Measurements from ENCODE around the gene PIK3CD.
"Not testable (repeated sequence)": the region's sequence is repeated elsewhere in the genome, so short reads cannot be mapped to it uniquely, and the experiment has no call there.

The PIK3CD gene

DNA sequence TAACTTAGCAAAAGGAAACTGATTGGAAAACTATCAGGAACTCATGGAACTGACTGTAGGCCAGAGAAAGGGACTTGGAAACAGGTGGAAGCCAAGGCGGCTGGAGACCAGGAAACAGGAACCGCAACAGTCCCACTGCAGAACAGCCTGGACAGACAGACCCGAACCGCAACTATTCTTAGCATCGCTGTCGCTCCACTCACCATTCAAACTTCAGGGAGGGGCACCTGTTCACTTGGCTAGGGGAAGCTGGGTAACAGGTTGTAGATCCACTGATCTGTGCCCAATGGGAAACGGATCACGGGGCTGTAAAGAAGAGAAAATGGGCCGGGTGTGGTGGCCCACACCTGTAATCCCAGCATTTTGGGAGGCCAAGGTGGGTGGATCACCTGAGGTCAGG is 110.3 kb downstream of the PIK3CD start:
- in situ Hi-C loops (cut with HindIII; ENCODE audit: low sequenced_read_pairs) = no loop called here

DNA sequence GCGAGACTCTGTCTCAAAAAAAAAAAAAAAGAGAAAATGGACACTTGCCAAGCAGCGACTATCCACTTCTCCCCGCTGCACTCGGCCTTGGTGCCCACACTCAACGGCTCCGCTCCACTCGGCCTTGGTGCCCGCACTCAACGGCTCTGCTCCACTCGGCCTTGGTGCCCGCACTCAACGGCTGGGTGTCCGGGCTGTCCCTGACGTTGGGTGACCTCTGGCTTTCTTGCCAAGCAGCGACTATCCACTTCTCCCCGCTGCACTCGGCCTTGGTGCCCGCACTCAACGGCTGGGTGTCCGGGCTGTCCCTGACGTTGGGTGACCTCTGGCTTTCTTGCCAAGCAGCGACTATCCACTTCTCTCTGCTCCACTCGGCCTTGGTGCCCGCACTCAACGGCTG is 110.9 kb downstream of the PIK3CD start:
- in situ Hi-C loops (cut with HindIII; ENCODE audit: low sequenced_read_pairs) = not testable (repeated sequence)

DNA sequence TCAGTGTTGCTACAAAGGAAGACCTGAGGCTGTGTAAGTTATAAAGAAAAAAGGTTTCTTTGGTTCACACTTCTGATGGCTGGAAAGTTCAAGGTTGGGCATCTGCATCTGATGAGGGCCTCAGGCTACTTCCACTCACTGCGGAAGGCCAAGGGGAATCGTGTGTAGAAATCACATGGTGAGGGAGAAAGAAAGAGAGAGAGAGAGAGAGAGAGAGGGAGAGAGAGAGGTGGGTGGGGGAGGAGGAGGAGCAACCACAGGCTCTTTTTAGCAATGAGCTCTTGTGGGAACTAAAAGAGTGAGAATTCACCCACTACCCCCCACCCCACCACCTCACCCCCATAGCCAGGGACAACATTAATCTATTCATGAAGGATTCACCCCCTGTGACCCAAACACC is 112.4 kb downstream of the PIK3CD start:
- in situ Hi-C loops (cut with HindIII; ENCODE audit: low sequenced_read_pairs) = no loop called here

DNA sequence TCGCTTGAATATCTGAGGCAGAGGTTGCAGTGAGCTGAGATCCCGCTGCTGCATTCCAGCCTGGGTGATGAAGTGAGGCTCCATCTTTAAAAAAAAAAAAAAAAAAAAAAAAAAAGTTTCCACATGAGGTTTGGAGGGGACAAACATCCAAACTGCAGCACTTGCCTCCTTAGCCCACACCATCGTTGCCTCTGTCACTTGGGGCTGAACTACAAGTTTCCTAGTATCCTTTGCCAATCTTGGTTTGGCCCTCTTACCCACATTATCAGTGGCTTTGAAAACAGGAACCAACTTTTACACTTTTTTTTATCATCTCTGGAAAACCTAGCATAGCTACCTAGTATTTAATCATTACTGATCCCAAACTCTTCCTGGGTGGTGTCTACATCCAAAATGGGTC is 113.0 kb downstream of the PIK3CD start:
- in situ Hi-C loops (cut with HindIII; ENCODE audit: low sequenced_read_pairs) = no loop called here

DNA sequence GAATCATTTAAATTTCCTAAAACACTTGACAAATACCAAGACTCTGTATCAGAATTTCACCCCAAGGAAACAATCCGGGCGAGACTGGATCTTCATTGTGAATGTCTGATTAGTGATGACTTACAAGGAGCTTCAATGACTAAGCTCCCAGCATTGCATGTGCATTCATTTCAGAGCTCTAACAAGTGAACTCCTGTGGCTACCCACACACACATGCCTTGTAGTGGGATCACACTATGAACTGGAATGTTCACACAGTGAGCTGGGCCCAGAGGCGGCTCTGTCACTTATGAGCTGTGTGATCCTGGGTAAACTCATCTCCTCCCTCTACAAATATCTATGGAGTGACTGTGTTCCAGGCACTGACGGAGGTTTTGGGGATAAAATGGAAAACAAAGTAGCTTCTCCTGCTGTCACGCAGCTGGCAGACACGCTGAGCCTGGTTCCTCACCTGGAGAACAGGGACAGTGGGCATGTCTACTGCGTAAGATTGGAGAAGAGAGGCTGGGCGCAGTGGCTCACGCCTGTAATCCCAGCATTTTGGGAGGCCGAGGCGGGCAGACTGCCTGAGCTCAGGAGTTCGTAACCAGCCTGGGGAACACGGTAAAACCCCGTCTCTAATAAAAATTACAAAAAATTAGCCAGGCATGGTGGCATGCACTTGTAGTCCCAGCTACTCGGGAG is 115.4 kb downstream of the PIK3CD start:
- in situ Hi-C loops (cut with HindIII; ENCODE audit: low sequenced_read_pairs) = no loop called here

DNA sequence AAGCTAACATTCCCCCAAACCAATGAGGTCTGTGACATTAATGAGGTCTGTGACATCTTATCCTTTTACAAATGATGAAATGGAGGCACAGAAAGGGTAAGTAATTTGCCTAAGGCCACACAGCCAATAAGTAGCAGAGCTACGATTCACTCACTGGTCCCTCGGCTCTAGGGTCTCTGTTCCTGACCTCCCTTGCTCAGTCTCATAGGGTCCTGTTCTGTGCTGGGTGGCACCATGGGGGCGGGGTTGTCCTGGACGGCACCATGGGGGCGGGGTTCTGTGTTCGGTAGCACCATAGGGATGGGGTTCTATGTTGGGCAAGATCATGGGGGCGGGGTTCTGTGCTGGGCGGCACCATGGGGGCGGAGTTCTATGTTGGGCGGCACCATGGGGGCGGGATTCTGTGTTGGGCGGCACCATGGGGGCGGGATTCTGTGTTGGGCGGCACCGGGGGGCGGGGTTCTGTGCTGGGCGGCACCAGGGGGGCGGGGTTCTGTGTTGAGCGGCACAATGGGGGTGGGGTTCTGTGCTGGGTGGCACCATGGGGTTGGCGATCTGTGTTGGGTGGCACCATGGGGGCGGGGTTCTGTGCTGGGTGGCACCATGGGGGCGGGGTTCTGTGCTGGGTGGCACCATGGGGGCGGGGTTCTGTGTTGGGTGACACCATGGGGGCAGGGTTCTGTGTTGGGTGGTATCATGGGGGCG is 116.6 kb downstream of the PIK3CD start:
- in situ Hi-C loops (cut with HindIII; ENCODE audit: low sequenced_read_pairs) = no loop called here

DNA sequence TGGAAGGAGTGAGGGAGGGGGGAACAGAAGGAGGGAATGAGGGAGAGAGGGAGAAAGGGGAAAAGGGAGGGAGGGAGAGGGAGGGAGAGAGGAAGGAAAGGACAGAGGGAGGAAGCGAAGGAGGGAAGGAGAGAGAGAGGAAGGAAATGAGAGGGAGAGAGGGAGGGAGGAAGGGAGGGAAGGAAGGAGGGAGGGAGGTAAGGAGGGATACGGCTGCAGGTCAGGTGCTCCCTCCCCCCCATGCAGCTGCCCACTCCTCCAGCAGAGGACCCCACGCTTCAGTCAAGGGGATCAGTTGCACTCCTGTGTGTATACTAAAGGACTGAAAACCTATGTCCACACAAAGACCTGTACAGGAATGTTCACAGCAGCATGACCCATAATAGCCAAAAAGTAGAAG is 117.5 kb downstream of the PIK3CD start:
- in situ Hi-C loops (cut with HindIII; ENCODE audit: low sequenced_read_pairs) = no loop called here

DNA sequence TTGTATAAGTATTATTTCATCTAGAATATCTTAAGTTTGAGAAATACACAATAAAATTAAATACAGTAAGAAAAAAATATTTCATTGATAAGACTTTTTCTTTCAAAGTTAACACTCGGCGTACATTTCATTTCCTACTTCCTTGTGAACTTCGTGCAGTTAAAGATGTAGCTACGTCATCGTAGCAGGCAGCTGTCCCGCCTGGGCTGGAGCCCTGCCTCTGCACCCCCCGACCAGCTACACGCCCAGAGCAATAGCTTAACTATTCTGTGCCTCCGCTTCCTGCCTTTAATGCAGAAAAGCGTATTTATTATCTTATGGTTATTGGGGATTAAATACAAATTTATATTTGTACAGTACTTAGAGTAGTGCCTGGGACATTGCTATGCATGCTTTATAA is 118.8 kb downstream of the PIK3CD start:
- in situ Hi-C loops (cut with HindIII; ENCODE audit: low sequenced_read_pairs) = no loop called here

DNA sequence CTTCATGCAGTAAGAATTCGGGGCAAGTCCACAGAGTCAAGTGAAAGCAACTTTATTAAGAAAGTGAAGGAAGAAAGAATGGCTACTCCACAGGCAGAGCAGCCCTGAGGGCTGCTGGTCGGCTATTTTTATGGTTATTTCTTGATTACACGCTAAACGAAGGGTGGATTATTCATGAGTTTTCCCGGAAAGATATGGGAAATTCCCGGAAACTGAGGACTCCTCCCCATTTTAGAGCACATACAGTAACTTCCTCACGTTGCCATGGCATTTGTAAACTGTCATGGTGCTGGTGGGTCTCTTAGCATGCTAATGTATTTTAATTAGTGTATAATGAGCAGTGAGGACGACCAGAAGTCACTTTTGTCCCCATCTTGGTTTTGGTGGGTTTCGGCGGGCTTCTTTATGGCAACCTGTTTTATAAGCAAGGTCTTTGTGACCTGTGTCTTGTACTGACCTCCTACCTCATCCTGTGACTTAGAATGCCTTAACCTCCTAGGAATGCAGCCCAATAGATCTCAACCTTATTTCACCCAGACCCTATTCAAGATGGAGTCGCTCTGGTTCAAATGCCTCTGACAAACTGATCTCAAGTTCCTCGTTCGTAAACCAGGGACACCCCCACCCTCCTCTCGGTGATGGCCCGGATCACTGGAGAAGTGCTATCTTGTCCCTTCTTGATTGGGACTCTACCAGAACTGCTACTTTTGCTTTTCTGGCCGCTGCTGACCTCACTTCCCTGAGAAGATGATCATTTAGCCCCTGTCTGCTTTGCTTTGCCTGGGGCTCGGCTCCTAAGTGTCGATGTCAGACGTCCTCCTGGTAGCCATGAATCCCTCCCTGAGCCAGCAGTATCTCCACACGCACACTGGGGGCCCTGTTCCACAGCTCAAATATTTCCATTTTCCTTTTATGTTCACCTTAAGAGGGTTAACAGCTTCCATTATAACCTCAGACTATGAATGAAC is 123.5 kb downstream of the PIK3CD start:
- in situ Hi-C loops (cut with HindIII; ENCODE audit: low sequenced_read_pairs) = loop anchor here (5.0 kb wide), 1 partner anchor 82 kb away; no protein-coding TSS in a partner anchor

DNA sequence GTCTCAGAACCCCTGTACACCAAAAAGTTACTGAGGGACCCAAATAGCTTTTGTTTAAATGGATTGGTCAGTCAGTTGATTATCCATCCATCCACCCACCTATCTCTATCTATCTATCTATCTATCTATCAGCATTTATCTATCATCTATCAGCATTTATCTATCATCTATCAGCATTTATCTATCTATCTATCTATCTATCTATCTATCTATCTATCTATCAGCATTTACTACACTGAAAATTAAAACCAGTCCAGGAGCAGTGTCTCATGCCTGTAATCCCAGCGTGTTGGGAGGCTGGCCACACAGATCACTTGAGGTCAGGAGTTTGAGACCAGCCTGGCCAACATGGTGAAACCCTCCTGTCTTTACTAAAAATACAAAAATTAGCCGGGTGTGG is 125.2 kb downstream of the PIK3CD start:
- in situ Hi-C loops (cut with HindIII; ENCODE audit: low sequenced_read_pairs) = loop anchor here (5.0 kb wide), 1 partner anchor 81 kb away; no protein-coding TSS in a partner anchor

Measured in endothelial cell of hepatic sinusoid (primary cell).